CD4-positive, alpha-beta T cell treated with Interleukin-6 at 100 ng/mL for 8 hours (primary cell): ENCODE measurements around the gene CSTF3.
"Not testable (repeated sequence)": the region's sequence is repeated elsewhere in the genome, so short reads cannot be mapped to it uniquely, and the experiment has no call there.

Experiments
- DNase-seq: peaks from one replicate; pipeline ENCODE4 v3.0.0-alpha.2; 2020; ENCODE audit warnings: mixed read lengths, low spot score

Gene CSTF3

DNA sequence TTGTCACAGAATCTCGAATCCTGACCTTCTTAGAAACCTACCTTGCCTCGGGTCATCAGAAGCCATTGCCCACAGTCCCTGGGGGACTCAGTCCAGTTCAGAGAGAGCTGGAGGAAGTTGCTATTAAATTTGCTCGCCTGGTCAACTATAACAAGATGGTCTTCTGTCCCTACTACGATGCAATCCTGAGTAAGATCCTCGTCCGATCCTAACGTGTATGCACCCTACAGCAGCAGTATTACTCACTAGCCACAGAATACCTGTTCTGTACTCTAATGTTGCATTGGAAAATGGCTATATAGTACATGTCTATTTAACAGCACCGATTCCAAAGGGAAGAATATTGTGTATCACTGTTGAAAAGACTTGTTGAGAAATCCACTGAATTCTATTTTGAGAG, 88.8 kb downstream of the CSTF3 start:
- no peak for DNase-seq

DNA sequence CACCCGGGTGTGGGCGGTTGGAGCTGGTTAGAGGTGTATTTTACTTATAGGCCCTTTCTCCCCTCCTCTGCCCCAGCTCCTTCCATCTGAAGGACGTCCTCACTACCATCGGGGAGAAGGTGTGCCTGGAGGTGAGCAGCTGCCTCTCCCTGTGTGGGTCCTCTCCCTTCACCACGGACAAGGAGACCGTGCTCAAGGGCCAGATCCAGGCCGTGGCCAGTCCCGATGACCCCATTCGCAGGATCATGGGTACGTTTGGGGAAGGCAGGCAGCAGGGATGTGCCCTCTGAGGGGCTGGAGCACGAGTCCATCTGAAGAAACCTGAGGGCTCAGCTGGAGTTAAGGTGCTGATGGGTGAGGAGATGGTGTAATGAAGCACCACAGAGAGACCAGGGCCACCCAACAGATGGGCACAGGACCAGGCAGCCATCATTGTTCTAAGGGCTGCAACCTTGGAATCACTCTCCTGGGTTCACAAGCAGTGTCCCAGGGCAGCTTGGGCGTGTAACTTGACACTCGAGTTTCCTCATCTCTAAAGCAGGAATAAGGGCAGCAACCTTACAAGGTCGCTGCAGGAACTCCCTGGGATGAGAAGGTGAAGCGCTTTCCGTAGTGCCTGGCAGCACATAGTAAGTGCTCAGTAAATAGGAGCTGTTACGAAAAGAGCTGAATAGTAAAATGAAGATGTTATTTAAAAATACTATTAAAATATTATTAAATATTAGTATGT, 92.5 kb downstream of the CSTF3 start:
- no peak for DNase-seq

DNA sequence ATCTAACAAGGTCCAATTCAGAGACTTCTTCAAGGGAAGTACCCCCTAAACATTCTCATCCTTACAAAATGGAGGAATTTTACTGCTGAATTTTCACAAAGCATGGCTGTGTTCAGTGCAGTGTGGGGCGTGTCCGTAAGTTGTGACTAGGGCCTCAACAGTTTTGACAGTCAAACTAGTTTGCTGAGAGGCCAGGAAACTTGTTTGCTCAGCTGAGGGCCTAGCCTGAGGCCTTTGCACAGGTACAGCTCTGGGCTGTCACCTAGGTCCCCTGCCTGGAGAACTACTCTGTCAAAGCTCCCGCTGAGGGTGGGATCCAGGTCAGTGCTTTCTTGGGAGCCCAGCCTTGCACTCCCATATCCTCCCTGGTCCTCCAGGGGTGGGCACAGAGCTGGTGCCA, 94.0 kb downstream of the CSTF3 start:
- no peak for DNase-seq

DNA sequence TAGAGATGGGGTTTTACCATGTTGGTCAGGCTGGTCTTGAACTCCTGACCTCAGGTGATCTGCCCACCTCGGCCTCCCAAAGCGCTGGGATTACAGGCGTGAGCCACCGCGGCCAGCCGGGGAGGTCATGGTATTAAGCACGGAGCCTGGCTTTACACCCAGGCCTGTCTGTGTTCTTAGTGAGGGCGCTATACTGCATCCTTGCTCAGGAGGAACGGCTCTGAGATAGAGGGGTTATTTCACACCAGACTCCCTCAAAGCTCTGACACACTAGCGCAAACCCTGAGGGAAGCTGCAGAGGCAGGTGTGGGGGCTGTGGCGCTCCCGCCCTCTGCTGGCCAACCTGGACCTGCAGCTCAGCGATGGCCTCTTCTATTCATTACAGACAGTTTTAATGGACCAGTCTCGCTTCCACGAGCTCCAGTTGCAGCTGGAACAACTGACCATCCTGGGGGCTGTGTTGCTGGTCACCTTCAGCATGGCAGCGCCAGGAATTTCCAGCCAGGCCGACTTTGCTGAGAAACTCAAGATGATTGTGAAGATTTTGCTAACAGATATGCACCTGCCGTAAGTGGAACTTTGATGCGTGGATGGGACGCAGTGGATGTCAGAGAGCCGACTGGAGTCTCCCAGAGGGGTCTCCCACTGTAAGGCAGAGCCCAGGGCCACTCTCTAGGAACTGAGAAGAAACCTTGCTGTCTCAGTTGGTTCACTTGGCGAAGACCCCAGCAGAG, 95.7 kb downstream of the CSTF3 start:
- peak; percentile 66 for DNase-seq

DNA sequence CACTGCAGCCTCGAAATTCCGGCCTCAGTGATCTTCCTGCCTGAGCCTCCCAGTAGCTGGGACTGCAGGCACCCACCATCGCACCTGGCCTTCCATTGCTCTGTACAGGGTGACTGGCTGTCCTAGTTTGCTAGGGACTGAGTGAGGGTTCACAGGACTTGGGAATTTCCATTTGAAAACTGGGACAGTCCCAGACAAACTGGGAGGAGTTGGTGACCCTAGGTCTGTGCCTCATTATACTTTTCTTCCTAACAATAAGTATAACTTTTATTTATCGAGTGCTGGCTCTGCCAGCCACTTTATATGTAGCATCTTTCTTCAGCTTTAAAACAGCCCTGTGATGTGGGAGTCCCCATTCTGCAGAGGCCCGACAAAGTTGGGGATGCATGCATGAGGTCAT, 96.4 kb downstream of the CSTF3 start:
- DNase-seq: no peak

DNA sequence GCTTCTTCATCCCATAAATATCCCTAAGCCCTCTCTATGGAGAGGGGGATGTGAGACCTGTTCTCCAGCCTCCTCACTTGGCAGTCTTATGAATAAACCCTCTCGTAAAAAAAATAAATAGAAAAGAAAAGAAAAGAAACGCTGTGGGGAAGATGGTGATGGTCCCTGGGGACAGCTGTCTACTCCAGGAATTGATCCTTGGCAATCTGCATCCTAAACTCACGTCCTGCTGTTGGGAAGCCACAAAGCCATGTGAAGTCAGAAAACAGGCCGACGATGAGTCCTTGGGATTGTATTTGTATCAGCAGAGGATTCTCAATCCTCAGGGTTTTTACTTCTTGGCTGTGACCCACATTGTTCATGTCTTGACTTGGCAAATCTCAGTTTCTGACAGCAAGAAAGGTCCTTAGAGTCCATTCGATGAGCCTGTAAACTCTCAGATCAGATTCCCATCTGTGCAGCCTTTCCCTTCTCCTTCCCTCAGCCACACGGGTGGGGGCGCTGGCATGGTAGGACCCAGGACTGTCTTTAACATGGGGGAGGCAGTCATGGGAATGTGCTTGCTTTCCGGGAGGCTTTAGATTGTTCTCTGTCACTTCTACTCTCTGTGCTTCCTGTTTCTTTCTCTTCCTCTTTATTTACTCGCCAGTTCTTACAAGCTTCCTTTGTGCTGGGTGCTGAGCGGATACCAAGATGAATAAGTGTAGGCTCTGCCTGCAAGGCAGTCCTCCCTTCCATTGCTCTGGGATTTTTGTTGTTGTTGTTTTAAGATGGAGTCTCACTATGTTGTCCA, 97.1 kb downstream of the CSTF3 start:
- DNase-seq: no peak

DNA sequence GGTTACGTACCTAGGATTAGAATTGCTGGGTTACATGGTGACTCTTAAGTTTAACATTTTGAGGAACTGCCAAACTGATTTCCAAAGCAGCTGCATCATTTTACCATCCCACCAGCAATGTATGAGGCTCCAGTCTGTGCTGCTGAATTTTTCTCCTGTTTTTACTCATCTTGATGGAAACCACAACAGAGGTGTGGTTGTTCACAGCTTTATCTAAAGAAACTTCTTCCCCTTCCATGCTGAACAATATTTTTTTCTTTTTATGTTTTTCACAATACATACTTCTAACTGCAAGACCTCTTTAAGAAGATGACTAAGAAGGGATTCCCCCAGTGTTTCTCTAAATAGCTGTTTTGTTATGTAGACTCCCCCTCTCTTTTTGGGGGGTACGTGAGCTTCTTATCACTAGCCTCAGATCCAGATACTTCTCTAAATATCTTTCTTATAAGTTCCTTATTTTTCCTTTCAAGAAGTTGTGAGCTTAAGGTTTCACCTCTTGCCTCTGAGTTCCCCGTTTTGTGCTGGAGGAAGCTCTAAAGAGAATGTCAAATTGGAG, 97.9 kb downstream of the CSTF3 start:
- no peak for DNase-seq

DNA sequence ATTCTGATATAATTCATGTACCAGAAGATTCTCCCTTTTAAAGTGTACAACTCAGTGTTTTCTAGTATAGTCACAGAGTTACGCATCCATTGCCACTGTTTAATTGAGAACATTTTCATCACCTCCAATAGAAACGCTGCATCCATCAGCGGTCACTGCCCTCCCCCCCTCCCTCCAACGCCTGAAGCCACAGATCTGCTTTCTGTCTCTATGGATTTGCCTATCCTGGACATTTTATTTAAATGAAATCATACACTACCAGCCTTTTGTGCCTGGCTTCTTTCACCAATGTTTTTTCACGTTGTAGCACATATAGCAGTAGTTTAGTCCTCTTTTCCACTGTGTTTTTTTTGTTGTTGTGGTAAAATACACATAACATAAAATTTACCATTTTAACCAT, 99.1 kb downstream of the CSTF3 start:
- no peak for DNase-seq

DNA sequence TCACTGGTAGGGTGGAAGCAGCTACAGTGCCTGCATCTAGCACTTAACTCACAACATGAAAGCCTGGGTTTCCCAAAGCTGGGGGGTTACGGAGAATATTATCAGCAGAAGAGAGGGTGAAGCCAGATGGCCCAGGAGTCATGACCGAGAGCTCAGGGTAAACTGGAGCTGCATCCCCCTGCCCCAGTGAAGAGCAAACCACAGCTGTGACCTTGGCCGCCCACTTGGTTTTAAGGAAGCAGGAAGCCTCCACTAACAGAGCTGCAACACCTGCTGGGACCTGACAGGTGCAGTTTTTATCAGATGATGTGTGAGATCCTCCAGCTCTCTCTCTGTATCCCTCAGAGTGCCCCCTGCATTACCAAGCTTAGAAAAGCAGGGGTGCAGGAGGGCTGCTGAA, 101.0 kb downstream of the CSTF3 start:
- DNase-seq: no peak

DNA sequence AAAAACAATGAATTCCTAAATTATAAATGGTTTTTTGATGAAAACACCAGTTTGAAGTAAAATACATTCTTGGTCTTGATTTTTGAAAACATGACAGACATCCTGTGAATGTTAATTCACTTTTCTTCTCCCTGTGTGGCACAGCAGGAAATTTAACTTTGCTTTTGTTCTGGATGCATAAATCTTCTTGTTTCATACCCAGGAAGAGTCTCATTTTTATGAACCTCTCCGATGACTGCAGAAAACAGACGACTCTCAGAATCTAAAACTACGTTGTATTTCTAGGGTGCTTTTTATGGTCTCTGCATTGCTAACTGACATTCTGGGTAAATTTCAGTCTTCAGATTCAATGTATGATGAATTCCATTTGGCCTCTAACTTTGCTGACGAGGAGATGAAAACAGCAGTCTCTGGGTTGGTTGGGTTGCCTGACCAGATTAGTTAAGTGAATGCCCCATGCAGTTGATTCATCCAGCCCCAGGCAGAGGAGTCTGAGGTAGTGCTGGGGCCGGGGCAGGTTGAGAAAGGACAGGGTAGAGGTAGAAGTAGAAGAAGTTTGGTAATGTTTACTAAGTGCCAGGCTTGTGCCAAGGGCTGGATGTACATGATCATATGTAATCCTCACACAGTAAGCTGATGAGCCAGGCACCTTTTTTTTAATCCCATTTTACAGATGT, 101.8 kb downstream of the CSTF3 start:
- DNase-seq: no peak

DNA sequence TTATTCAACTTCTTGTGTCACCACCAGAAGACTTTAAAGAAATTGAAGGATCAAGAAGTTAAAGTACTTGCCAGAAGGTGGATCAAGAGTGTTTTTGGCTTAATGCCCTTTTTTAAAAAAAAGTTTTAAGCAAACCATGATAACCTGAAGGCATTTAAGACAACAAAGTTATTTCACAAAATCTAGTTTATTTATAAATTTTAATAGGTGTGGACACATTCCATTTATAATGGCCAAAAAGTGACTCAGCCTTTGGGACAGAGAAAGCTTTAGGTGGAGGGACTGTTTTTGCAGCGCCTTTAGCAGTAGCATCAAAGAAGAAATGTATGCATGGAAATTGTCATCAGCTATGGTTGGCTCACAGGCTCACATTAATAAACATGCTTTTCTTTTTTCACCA, 104.0 kb downstream of the CSTF3 start:
- DNase-seq: no peak

DNA sequence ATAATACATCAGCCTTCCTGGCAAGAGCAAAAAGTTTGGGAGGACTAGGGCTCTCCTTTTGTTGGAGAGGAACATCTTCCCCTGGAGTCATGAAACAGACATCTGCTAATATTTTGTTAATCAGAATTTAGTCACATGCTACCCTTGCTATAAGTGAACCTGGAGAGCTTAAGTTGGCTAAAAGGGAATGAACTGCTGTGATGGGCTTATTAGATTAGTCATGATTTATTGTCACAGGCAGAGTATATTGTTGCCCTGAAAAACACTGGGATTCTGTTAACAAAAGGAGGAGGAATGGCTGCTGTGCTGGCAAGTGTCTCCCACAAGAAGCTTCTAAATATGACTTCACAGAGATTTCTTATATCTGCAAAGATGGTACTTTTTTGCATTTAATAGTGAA, 105.9 kb downstream of the CSTF3 start:
- no peak for DNase-seq

DNA sequence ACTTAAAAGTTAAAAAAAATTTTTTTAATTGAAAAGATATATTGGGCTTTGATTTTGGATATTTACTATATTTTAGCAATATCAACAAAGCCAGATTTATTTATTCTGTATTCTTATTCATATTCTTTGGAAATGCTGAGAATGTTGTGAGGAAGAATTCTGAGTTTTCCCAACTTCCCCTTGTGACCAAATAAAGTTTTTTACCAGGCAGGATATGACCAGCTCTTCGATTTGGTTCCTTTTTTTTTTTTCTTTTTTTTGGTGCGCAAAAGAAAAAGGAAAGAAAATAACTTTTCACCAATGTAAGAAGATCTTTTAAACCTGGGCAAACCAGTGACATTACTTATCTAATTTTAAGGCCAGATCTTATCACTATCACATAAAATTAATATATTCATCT, 109.0 kb downstream of the CSTF3 start:
- DNase-seq: no peak

DNA sequence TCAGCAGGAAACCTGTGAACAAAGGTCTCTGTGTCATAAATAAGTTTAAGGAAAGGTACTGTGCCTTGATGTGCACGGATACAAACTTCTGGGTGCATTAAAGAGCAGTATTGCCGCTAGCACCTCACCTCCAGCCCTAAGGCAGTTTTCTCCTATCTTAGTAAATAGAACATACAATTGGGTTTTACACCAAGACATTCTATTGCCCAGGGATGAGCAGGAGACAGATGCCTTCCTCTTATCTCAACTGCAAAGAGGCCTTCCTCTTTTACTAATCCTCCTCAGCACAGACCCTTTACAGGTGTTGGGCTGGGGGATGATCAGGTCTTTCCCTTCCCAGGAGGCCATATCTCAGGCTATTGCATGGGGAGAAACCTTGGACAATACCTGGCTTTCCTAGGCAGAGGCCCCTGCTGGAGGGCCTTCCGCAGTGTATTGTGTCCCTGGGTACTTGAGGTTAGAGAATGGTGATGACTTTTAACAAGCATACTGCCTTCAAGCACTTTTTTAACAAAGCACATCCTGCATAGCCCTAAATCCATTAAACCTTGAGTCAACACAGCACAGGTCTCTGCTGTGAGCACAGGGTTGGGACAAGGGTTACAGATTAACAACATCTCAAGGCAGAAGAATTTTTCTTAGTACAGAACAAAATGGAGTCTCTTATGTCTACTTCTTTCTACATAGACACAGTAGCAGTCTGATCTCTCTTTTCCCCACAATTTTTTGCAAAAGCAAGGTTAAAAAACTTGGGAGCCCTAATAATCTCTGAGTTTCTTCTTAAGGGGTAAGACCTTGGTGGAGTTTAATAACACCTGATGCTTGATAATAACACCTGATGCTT, 111.5 kb downstream of the CSTF3 start:
- DNase-seq: not testable (repeated sequence)

DNA sequence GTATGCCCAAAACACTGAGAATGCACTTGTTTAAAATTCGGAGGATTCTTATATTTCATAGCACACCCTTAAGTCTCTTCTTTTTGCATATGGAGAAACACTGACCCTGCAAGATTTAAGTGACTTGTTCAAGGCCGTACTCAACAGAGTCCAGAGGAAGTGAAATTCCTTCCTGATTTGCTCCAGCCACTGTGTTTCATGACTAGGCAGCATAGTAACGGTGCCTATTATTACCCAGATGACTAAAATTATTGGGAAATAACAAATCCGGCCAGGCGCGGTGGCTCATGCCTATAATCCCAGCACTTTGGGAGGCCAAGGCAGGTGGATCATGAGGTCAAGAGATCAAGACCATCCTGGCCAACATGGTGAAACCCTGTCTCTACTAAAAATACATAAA, 112.6 kb downstream of the CSTF3 start:
- DNase-seq: not testable (repeated sequence)

DNA sequence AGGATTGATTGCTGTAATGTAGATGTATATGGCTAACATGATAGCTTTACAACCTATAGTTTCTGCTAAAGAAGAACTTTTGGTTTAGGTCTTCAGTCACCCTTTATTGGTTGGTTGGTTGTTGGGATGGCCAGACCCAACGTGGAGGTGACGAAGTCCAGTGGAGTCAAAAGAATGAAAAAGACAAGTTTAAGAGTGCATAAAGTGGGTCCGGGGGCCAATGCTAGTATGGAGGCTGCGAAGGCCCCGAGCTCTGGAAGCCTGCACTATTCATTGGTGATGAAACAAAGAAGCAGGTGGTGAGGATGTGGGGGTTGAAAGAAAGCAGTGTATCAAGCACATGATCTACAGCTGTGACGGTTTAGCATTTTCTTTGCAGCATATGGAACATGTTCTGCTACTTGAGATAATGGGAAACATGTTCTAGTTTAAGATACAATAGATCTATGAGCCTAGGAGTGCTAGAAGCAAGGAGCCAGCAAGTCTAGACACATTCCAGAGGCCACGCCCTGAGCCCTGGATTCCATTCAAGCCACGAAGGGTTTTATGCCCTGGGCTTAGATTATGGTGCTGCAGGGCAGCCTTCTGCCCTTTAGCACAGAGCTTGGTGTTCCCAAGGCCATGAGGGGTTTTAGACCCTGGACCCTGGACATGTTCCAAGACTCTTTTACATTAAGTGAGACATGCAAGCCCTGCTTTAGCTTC, 115.6 kb downstream of the CSTF3 start:
- DNase-seq: no peak

DNA sequence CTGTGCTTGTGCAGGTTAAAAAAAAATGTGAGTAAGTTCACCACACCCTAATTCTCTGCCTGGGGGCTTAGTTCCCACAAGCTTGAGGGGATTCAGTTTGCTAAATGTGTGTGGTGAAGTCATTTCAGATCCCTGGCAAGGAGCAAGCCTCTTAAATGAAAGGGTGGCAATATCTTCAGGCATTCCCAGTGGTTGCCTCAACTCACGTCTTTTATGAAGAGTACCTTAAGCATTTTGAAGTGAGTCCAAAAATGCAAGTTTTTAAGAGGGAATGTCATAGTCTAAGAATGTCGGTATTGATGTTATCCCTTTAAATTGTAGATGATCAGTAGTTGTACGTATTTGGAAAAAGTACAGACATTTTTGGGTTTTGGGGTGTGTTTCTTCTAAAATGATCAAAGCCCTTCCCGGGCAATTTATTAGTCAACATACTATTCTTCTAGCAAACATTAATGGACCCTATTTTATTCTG, 117.0 kb downstream of the CSTF3 start:
- DNase-seq: no peak

DNA sequence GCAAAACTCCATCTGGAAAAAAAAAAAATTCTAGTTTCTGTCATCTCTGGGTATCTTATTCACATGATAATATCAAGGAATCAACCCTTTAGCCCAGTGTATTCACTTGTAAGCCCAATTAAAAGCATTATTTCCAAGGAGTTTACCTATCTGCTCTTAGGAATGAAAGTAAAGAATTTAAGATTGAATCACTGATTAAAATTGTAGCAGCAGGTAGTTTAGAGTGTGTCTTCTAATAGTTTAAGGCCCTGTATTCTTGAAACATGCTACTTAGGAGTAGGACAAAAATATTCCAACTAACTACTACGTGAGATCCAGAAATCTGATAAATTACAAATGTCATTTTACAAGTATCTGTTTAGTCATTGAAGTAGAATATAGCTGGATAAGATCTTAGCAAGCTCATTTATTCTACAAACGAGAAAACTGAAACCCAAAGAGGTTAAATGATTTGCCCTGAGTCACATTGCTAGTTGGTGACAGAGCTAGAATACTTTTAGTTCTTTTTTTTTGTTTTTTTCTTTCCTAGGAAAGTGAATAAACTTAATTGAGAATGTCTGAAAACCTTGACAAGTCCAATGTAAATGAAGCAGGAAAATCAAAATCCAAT, 118.0 kb downstream of the CSTF3 start:
- no peak for DNase-seq

DNA sequence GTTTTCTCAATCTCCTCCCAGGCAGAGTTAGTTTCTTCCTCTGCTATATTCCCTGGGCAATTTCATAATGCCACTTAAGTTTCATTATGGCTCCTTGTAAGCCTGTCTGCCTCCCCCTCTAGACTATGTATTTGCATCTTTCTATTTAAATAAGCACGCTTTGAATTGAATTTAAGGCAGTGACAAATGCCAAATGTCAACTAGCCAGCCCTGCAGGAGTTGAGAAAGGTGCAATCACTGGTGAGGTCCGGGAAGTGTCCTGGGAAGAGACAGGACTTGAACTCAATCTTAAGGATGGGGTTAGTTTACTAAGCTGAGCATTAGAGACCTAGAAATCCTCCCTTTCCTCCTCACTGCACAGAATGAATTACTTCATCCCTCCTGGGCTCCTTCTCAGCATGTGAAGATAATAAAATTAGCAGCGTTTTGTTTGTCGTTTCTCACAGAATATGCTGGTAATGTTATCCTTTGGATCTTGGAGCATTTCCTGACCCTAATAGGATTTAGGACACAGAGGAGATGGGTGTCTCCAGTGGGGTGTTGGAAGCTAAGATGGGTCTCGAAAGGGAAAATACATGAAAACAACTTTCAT, 120.3 kb downstream of the CSTF3 start:
- no peak for DNase-seq
